GM10248 (cell line): ENCODE data around the gene RAD23B.

Experiments
- CTCF ChIA-PET: fragments of 300-600 bp; sonication (Branson Sonifier 250); formaldehyde crosslinking; extraction: SDS; loops from one replicate; lab custom pipeline; 2021; ENCODE audit warnings: antibody characterized with exemption; lab: Yijun Ruan, JAX
- POLR2A ChIA-PET: fragments of 350-650 bp; sonication (Branson Sonifier 250); formaldehyde crosslinking; extraction: SDS; loops from one replicate; lab custom pipeline; 2020; ENCODE audit warnings: antibody characterized with exemption; lab: Yijun Ruan, JAX
- DNase-seq: peaks from one replicate; pipeline ENCODE4 v3.0.0; 2012; ENCODE audit errors: extremely low spot score
- CTCF ChIP-seq: IDR thresholded peaks from 2 replicates; pipeline ENCODE4 v1.5.1; 2012; ENCODE audit warnings: mild to moderate bottlenecking, low read depth; ENCODE audit errors: extremely low read depth, missing control alignments, control extremely low read depth

The RAD23B gene

GRCh38 chr9:107330420-107330819 is 47.3 kb downstream of the RAD23B start:
- TF ChIP-seq CTCF, result no peak
- ChIA-PET POLR2A (no interaction called here), CTCF (interaction anchor here (4.6 kb wide), 1 partner anchor 11 kb away, joined by 41 read pairs; no protein-coding TSS in a partner anchor)
- no peak for DNase-seq

DNA sequence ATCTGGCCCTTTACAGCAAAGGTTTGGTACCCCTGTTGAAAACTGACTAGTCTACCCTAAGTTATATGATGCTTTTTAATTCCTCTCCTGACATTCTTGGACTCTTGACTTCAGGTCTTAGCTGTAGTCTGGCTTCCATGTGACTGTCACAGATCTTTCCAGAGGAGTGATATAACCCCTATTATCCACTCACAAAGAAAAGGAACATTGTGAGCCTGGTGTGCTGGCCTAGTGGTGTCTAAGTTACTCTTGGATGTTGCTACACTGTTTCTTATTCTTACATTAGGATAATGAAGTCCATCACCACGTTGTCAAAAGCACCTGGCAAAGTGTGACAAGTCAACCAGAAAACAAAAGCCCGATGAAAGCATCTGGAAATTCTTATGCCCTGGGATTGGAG is 49.8 kb downstream of the RAD23B start:
- CTCF ChIA-PET, result interaction anchor here (0.8 to 1.2 kb wide), 4 partner anchors 9 to 63 kb away, joined by 3 to 5 read pairs (median 4); no protein-coding TSS in a partner anchor

GRCh38 chr9:107333363-107333762 is 50.3 kb downstream of the RAD23B start:
- ChIA-PET CTCF (interaction anchor here (1.0 to 1.1 kb wide), 3 partner anchors 8 to 29 kb away, joined by 3 to 5 read pairs (median 4); no protein-coding TSS in a partner anchor), POLR2A (no interaction called here)
- no peak for TF ChIP-seq CTCF
- no peak for DNase-seq

More for the DNA sequence above, 49.8 kb downstream of the RAD23B start:
- TF ChIP-seq CTCF, result no peak
- POLR2A ChIA-PET, result no interaction called here
- DNase-seq, result no peak

- CTCF ChIA-PET, result interaction anchor here (1.1 to 1.4 kb wide), 2 partner anchors 10 to 30 kb away, joined by 3 to 5 read pairs; no protein-coding TSS in a partner anchor
- DNase-seq, result no peak
- POLR2A ChIA-PET, result no interaction called here
Observed at GRCh38 chr9:107334103-107334776, 51.2 kb downstream of the RAD23B start.

GRCh38 chr9:107335331-107335730 is 52.3 kb downstream of the RAD23B start:
- POLR2A ChIA-PET, result no interaction called here
- CTCF ChIA-PET, result interaction anchor here (1.4 kb wide), 1 partner anchor 9 kb away, joined by 5 read pairs; no protein-coding TSS in a partner anchor
- TF ChIP-seq CTCF, result no peak

More at GRCh38 chr9:107334103-107334776, 51.2 kb downstream of the RAD23B start:
- TF ChIP-seq CTCF, result no peak

DNA sequence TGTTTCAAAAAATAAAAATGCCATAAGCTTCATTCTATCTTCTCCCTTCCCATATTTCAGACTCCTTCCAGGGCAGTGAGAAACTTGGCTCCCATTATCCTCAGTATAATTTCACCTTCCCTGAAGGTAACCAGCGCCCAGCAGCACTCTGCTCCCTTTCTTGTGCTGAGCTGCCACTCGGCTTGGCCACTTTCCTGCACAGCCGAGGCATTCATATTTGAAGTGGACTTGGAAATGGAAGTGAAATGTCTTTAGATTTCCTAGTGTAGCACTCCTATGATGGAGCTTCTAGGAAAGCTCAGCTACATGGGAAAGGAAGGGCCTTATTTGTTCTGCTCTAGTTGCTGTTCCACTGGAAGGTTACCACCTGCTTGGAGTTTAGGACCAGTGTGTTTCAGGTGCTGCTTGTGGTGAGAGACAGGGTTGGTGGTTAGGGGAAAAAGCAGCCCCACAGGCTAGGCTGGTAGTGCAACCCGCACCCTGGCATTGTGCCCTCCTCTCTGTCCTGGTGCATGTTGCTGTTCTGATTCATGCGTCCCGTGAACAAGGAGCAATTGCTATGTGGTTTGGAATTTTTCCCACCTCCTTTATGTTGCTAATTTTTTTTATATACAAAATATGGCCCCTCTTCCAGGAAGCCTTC is 53.8 kb downstream of the RAD23B start:
- DNase-seq, result no peak
- POLR2A ChIA-PET, result no interaction called here
- no peak for TF ChIP-seq CTCF
- CTCF ChIA-PET, result interaction anchor here (1.0 to 1.3 kb wide), 3 partner anchors 9 to 95 kb away, joined by 3 read pairs; no protein-coding TSS in a partner anchor

More at GRCh38 chr9:107335331-107335730, 52.3 kb downstream of the RAD23B start:
- no peak for DNase-seq
